PC-9 (cell line): Measurements from ENCODE around the gene DOCK6. TPM values are rescaled to one million over a fixed set of nuclear protein-coding genes. Genes with fewer than 3 reads are reported as not detected.

Experiments
- BruUV-seq: library from RNA; stranded (reverse); fragments of 400-500 nt; replicated peaks from 2 replicates; lab custom pipeline; 2021; lab: Mats Ljungman, UMichigan
- CTCF ChIA-PET: fragments of 300-600 bp; sonication (Branson Sonifier 250); formaldehyde crosslinking; loops from one replicate; lab custom pipeline; 2022; ENCODE audit warnings: antibody characterized with exemption; lab: Charles Lee
- POLR2A ChIA-PET: fragments of 300-600 bp; sonication (Branson Sonifier 250); formaldehyde crosslinking; loops from one replicate; lab custom pipeline; 2022; ENCODE audit warnings: antibody characterized with exemption; ENCODE audit not compliant: unreplicated experiment; lab: Charles Lee
- DNase-seq, 2 experiments: peaks; one replicate each; pipeline versions ENCODE4 v3.0.0 to v3.0.0-alpha.2; 2015 to 2022; ENCODE audit warnings: mixed read lengths in 1 of 2
- H2AFZ ChIP-seq: fragments of 200-600 bp; sonication (generic); 2 replicates; pipeline ENCODE4 v1.8.1; 2017; ENCODE audit warnings: antibody characterized with exemption
- H3F3A ChIP-seq: fragments of 200-600 bp; sonication (generic); 2 replicates; pipeline ENCODE4 v1.8.1; 2017; ENCODE audit warnings: antibody characterized with exemption, mild to moderate bottlenecking, low read depth; ENCODE audit not compliant: insufficient read depth
- H3K27ac ChIP-seq: fragments of 200-600 bp; sonication (generic); 2 replicates; pipeline ENCODE4 v1.6.1; 2016; ENCODE audit warnings: mixed run types
- H3K27me3 ChIP-seq: fragments of 200-600 bp; sonication (generic); 2 replicates; pipeline ENCODE4 v1.6.1; 2016; ENCODE audit warnings: low read depth, mixed run types; ENCODE audit not compliant: insufficient read depth
- H3K36me3 ChIP-seq: fragments of 200-600 bp; sonication (generic); 2 replicates; pipeline ENCODE4 v1.6.1; 2016; ENCODE audit warnings: low read depth, mixed run types
- H3K4me1 ChIP-seq: fragments of 200-600 bp; sonication (generic); replicated peaks from 2 replicates; pipeline ENCODE4 v1.6.1; 2016; ENCODE audit warnings: mixed run types; ENCODE audit not compliant: insufficient read depth
- H3K4me2 ChIP-seq: fragments of 200-600 bp; sonication (generic); 2 replicates; pipeline ENCODE4 v1.6.1; 2017; ENCODE audit warnings: mixed run types
- H3K4me3 ChIP-seq: fragments of 200-600 bp; sonication (generic); 2 replicates; pipeline ENCODE4 v1.6.1; 2016; ENCODE audit warnings: mixed run types
- H3K79me2 ChIP-seq: fragments of 200-600 bp; sonication (generic); 2 replicates; pipeline ENCODE4 v1.6.1; 2017; ENCODE audit warnings: low read depth, mixed run types
- H3K9me2 ChIP-seq: fragments of 200-600 bp; sonication (generic); 2 replicates; pipeline ENCODE4 v1.8.1; 2017; ENCODE audit warnings: mild to moderate bottlenecking; ENCODE audit not compliant: insufficient read depth
- H3K9me3 ChIP-seq: fragments of 200-600 bp; sonication (generic); 2 replicates; pipeline ENCODE4 v1.8.1; 2016; ENCODE audit warnings: low read depth; ENCODE audit not compliant: insufficient read depth
- H4K20me1 ChIP-seq: fragments of 200-600 bp; sonication (generic); 2 replicates; pipeline ENCODE4 v1.8.1; 2017; ENCODE audit not compliant: insufficient read depth
- CTCF ChIP-seq: fragments of 200-600 bp; sonication (generic); conservative IDR thresholded peaks from 2 replicates; pipeline ENCODE4 v1.6.1; 2017; ENCODE audit warnings: mixed run types, antibody characterized with exemption, mild to moderate bottlenecking, moderate library complexity
- EZH2 ChIP-seq: fragments of 200-600 bp; sonication (generic); IDR thresholded peaks from 2 replicates; pipeline ENCODE4 v1.8.0; 2017; ENCODE audit warnings: antibody characterized with exemption, low read depth
- intact Hi-C: fragments of 100-400 bp; cut with micrococcal nuclease; formaldehyde crosslinking; loops from one replicate; pipeline ENCODE4 v1.10.0; 2022; ENCODE audit not compliant: unreplicated experiment
- total RNA-seq: library from RNA; stranded (reverse); gene quantifications from 2 replicates; pipeline ENCODE4 v1.2.3, GENCODE V29; 2021

The DOCK6 gene
- total RNA-seq, 1 experiment from 2014 or later = 32.5 TPM

GRCh38 chr19:11200015-11200574, 62.2 kb downstream of the DOCK6 start:
- BruUV-seq = no TSS peak
- Histone ChIP-seq H4K20me1 (no peaks in the 10 kb centered on the region), H3K36me3 (no peaks in the 10 kb centered on the region), H3K4me1 (peaks cover 24% of the 10 kb centered on the region), H3K79me2 (no peaks in the 10 kb centered on the region), H3K27me3 (no peaks in the 10 kb centered on the region), H3K4me3 (no peak overlapping the region), H3K9me2 (no peaks in the 10 kb centered on the region), H3K27ac (no peak overlapping the region), H3F3A (peaks cover 36% of the 10 kb centered on the region; the same call in 1 of the 2 replicates), H2AFZ (no peak overlapping the region), H3K4me2 (no peak overlapping the region), H3K9me3 (no peaks in the 10 kb centered on the region)
- TF ChIP-seq EZH2 = no peak
- TF ChIP-seq CTCF = no peak
- DNase-seq = no peak
- intact Hi-C loops = loop anchor here (5.0 kb wide), 1 partner anchor 263 kb away; no protein-coding TSS in a partner anchor
- POLR2A ChIA-PET = interaction anchor here (0.7 kb wide), 1 partner anchor 235 kb away, joined by 3 read pairs; the partner anchor contains the start of gene ODAD3
- CTCF ChIA-PET = no interaction called here

DNA sequence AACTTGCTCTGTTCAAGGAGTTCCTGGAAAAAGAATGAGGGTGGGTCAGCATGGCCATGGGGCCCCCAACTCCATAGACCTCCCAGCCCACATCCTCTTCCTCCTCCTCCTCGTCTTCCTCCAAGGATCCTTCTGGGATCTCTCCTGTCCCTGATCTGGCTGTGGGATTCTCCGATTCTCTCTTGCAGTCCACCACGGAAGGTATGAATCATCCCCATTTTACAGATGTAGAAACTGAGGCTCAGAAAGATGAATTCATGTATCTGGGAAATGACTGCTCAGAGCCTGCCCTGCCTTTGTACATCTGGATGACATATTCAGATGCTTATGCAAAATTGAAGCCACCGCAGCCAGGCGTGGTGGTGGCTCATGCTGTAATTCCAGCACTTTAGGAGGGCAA, 62.8 kb downstream of the DOCK6 start:
- POLR2A ChIA-PET = interaction anchor here (0.7 kb wide), 1 partner anchor 235 kb away, joined by 3 read pairs; the partner anchor contains the start of gene ODAD3
- Histone ChIP-seq H3K4me3 (no peak overlapping the region), H3K9me2 (no peaks in the 10 kb centered on the region), H3K9me3 (no peaks in the 10 kb centered on the region), H3K4me1 (peaks cover 20% of the 10 kb centered on the region), H4K20me1 (no peaks in the 10 kb centered on the region), H3K79me2 (no peaks in the 10 kb centered on the region), H3K27ac (no peak overlapping the region), H3F3A (peaks cover 30% of the 10 kb centered on the region; the same call in 1 of the 2 replicates), H3K4me2 (no peak overlapping the region), H3K36me3 (no peaks in the 10 kb centered on the region), H2AFZ (no peak overlapping the region), H3K27me3 (no peaks in the 10 kb centered on the region)
- intact Hi-C loops = loop anchor here (5.0 kb wide), 1 partner anchor 42 kb away; the partner anchor contains the start of gene SPC24
- TF ChIP-seq EZH2 (no peak), CTCF (no peak)
- no peak for DNase-seq
- no TSS peak for BruUV-seq
- CTCF ChIA-PET = no interaction called here

GRCh38 chr19:11198769-11199424, 63.4 kb downstream of the DOCK6 start:
- Histone ChIP-seq H3K27me3 (no peaks in the 10 kb centered on the region), H4K20me1 (no peaks in the 10 kb centered on the region), H3K9me3 (no peaks in the 10 kb centered on the region), H3K4me2 (no peak overlapping the region), H3F3A (peaks cover 24% of the 10 kb centered on the region; the same call in 1 of the 2 replicates), H3K79me2 (no peaks in the 10 kb centered on the region), H3K4me1 (peaks cover 17% of the 10 kb centered on the region), H2AFZ (no peak overlapping the region), H3K36me3 (no peaks in the 10 kb centered on the region), H3K4me3 (no peak overlapping the region), H3K27ac (no peak overlapping the region), H3K9me2 (no peaks in the 10 kb centered on the region)
- TF ChIP-seq CTCF (no peak), EZH2 (no peak)
- ChIA-PET CTCF (interaction anchor here (0.6 kb wide), 1 partner anchor 43 kb away, joined by 3 read pairs; no protein-coding TSS in a partner anchor), POLR2A (interaction anchor here (0.7 kb wide), 1 partner anchor 32 kb away, joined by 10 read pairs; no protein-coding TSS in a partner anchor)
- intact Hi-C loops = loop anchor here (5.0 kb wide), 1 partner anchor 42 kb away; the partner anchor contains the start of gene SPC24
- DNase-seq = no peak
- BruUV-seq = TSS peak; percentile 45
